HepG2 (cell line): ENCODE measurements around the gene DYDC2. TPM values are rescaled to one million over a fixed set of nuclear protein-coding genes. Genes with fewer than 3 reads are reported as not detected.

Experiments used
- BHLHE40 ChIP-seq: IDR thresholded peaks from 2 replicates; pipeline ENCODE4 v1.6.1; 2011; ENCODE audit warnings: low read length, improper control_type of control experiment
- EP300 ChIP-seq, 3 experiments: sonication (generic) in 1 of 3; formaldehyde crosslinking in 1 of 3; IDR thresholded peaks; 2 replicates each; pipeline versions ENCODE4 v1.5.1 to v1.6.1; 2011 to 2020; ENCODE audit warnings: low read depth in 2 of 3, low read length in 2 of 3, borderline replicate concordance in 1 of 3, improper control_type of control experiment in 1 of 3, mild to moderate bottlenecking in 1 of 3, missing genetic modification reagents in 1 of 3, moderate library complexity in 1 of 3
- KAT8 ChIP-seq: IDR thresholded peaks from 2 replicates; pipeline ENCODE4 v1.6.1; 2016; ENCODE audit warnings: missing genetic modification reagents, missing compliant biosample characterization
- KLF9 ChIP-seq: IDR thresholded peaks from 2 replicates; pipeline ENCODE4 v1.6.1; 2016; ENCODE audit warnings: low read depth
- KMT2B ChIP-seq: IDR thresholded peaks from 2 replicates; pipeline ENCODE4 v1.6.1; 2016; ENCODE audit warnings: missing genetic modification reagents, missing compliant biosample characterization
- MAFK ChIP-seq, 2 experiments: IDR thresholded peaks in 1 of 2; conservative IDR thresholded peaks in 1 of 2; 2 replicates each; pipeline ENCODE4 v1.6.1; 2011; ENCODE audit warnings: improper control_type of control experiment in 2 of 2, low read length in 2 of 2
- MIXL1 ChIP-seq: IDR thresholded peaks from 2 replicates; pipeline ENCODE4 v1.6.1; 2016
- NFIB ChIP-seq: sonication (generic); formaldehyde crosslinking; IDR thresholded peaks from 2 replicates; pipeline ENCODE4 v1.9.0; 2021; ENCODE audit warnings: missing genetic modification reagents, mild to moderate bottlenecking, borderline replicate concordance
- NR2F6 ChIP-seq, 2 experiments: IDR thresholded peaks; 2 replicates each; pipeline ENCODE4 v1.6.1; 2016; ENCODE audit warnings: antibody characterized with exemption in 1 of 2, mild to moderate bottlenecking in 1 of 2
- RBM39 ChIP-seq: fragments of 200-400 bp; formaldehyde crosslinking; IDR thresholded peaks from one replicate; pipeline ENCODE4 v1.6.1; 2018; ENCODE audit warnings: antibody characterized with exemption, mild to moderate bottlenecking, low read depth, low read length; ENCODE audit not compliant: poor library complexity, severe bottlenecking
- SNAI1 ChIP-seq: sonication (generic); formaldehyde crosslinking; IDR thresholded peaks from 2 replicates; pipeline ENCODE4 v1.5.0; 2020; ENCODE audit warnings: mild to moderate bottlenecking, missing genetic modification reagents, borderline replicate concordance
- SRSF1 ChIP-seq: fragments of 200-400 bp; formaldehyde crosslinking; optimal IDR thresholded peaks from 2 replicates; pipeline ENCODE3; 2017; ENCODE audit warnings: mild to moderate bottlenecking, low read depth, low read length, moderate library complexity
- TARDBP ChIP-seq: sonication (generic); formaldehyde crosslinking; IDR thresholded peaks from 2 replicates; pipeline ENCODE4 v1.8.0; 2022; ENCODE audit warnings: mild to moderate bottlenecking, missing genetic modification reagents
- TRIM24 ChIP-seq: sonication (generic); formaldehyde crosslinking; IDR thresholded peaks from 2 replicates; pipeline ENCODE4 v1.8.0; 2022; ENCODE audit warnings: mild to moderate bottlenecking, missing genetic modification reagents
- U2AF2 ChIP-seq: fragments of 200-400 bp; formaldehyde crosslinking; IDR thresholded peaks from 2 replicates; pipeline ENCODE4 v1.6.1; 2017; ENCODE audit warnings: low read depth, mild to moderate bottlenecking, low read length
- ZEB1 ChIP-seq: IDR thresholded peaks from 2 replicates; pipeline ENCODE4 v1.6.1; 2012; ENCODE audit warnings: mild to moderate bottlenecking, low read depth, inconsistent platforms; ENCODE audit not compliant: insufficient replicate concordance
- ZNF224 ChIP-seq: sonication (generic); formaldehyde crosslinking; IDR thresholded peaks from 2 replicates; pipeline ENCODE4 v1.5.0; 2020; ENCODE audit warnings: mild to moderate bottlenecking, missing genetic modification reagents
- ZNF562 ChIP-seq: sonication (generic); formaldehyde crosslinking; IDR thresholded peaks from 2 replicates; pipeline ENCODE4 v1.8.0; 2022; ENCODE audit warnings: missing genetic modification reagents, borderline replicate concordance
- ZNF629 ChIP-seq: sonication (generic); formaldehyde crosslinking; conservative IDR thresholded peaks from 2 replicates; pipeline ENCODE4 v1.5.0; 2020; ENCODE audit warnings: missing genetic modification reagents
- ZNF737 ChIP-seq: sonication (generic); formaldehyde crosslinking; IDR thresholded peaks from 2 replicates; pipeline ENCODE4 v1.5.0; 2020; ENCODE audit warnings: missing genetic modification reagents, mild to moderate bottlenecking, borderline replicate concordance
- ZNF749 ChIP-seq: sonication (generic); formaldehyde crosslinking; IDR thresholded peaks from 2 replicates; pipeline ENCODE4 v1.8.0; 2022; ENCODE audit warnings: mild to moderate bottlenecking, missing genetic modification reagents, moderate library complexity, borderline replicate concordance
- polyA plus RNA-seq, 8 experiments: library from polyadenylated mRNA; depleted of rRNA in 3 of 8; stranded (reverse) in 7 of 8; unstranded in 1 of 8; fragments of >200 nt; fragmentation: Illumina TruSeq in 4 of 8; extraction: Trizol in 4 of 8; gene quantifications; 2 replicates each; pipeline versions ENCODE4 v1.2.1 to v1.2.3, GENCODE V29; 2011 to 2016; ENCODE audit warnings: low read depth in 4 of 8, missing spikeins in 1 of 8, mixed read lengths in 1 of 8; ENCODE audit not compliant: insufficient read depth in 1 of 8
- total RNA-seq, 5 experiments: library from RNA; depleted of rRNA; stranded (reverse); fragments of >200 nt; fragmentation: Illumina TruSeq; extraction: Trizol; gene quantifications; 2 replicates each; pipeline ENCODE4 v1.2.3, GENCODE V29; 2016; ENCODE audit warnings: low read depth in 1 of 5
- TF ChIP-seq, protein P1 (sequence below): sonication (generic); formaldehyde crosslinking; IDR thresholded peaks from 2 replicates; pipeline ENCODE4 v1.4.0; 2020; ENCODE audit warnings: mild to moderate bottlenecking, missing genetic modification reagents, borderline replicate concordance
- TF ChIP-seq, protein P2 (sequence below): sonication (generic); formaldehyde crosslinking; IDR thresholded peaks from 2 replicates; pipeline ENCODE4 v1.4.0; 2020; ENCODE audit warnings: mild to moderate bottlenecking, low read depth, missing genetic modification reagents
- TF ChIP-seq, protein P3 (sequence below): sonication (generic); formaldehyde crosslinking; IDR thresholded peaks from 2 replicates; pipeline ENCODE4 v1.9.0; 2021; ENCODE audit warnings: missing genetic modification reagents, borderline replicate concordance

DYDC2 gene
- total and polyA plus RNA-seq, 2 of the 13 experiments (the other 11 are each of a cell fraction or from before 2014, with no cell fraction given): 0.98 to 2.3 TPM

DNA sequence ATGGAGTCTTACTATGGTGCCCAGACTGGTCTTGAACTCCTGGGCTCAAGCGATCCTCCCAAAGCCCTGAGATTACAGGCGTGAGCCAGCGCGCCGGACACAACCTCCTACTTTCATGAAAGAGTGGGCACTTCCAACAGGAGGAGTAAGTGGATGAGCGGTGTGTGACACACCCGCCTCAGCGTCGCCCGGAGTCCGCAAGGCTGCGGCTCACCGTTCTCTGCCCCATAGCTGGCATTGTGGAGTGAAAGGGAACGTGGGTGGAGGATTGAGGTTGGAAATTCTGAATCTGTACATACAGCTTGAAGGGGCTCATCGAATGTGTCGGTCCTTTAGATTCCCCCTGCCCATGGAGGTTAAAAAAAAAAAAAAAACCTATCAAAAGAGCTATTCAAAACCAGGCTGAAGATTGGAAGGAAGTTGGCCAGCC lies 51.2 kb downstream of the DYDC2 start (continued):
- TF ChIP-seq, protein P1, sequence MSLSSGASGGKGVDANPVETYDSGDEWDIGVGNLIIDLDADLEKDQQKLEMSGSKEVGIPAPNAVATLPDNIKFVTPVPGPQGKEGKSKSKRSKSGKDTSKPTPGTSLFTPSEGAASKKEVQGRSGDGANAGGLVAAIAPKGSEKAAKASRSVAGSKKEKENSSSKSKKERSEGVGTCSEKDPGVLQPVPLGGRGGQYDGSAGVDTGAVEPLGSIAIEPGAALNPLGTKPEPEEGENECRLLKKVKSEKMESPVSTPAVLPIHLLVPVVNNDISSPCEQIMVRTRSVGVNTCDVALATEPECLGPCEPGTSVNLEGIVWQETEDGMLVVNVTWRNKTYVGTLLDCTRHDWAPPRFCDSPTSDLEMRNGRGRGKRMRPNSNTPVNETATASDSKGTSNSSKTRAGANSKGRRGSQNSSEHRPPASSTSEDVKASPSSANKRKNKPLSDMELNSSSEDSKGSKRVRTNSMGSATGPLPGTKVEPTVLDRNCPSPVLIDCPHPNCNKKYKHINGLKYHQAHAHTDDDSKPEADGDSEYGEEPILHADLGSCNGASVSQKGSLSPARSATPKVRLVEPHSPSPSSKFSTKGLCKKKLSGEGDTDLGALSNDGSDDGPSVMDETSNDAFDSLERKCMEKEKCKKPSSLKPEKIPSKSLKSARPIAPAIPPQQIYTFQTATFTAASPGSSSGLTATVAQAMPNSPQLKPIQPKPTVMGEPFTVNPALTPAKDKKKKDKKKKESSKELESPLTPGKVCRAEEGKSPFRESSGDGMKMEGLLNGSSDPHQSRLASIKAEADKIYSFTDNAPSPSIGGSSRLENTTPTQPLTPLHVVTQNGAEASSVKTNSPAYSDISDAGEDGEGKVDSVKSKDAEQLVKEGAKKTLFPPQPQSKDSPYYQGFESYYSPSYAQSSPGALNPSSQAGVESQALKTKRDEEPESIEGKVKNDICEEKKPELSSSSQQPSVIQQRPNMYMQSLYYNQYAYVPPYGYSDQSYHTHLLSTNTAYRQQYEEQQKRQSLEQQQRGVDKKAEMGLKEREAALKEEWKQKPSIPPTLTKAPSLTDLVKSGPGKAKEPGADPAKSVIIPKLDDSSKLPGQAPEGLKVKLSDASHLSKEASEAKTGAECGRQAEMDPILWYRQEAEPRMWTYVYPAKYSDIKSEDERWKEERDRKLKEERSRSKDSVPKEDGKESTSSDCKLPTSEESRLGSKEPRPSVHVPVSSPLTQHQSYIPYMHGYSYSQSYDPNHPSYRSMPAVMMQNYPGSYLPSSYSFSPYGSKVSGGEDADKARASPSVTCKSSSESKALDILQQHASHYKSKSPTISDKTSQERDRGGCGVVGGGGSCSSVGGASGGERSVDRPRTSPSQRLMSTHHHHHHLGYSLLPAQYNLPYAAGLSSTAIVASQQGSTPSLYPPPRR (CRISPR knock-in tag): no peak
- peak; percentile 55; the same call in 1 of the 2 replicates for TF ChIP-seq ZNF224 (CRISPR knock-in tag)
- TF ChIP-seq TRIM24 (CRISPR knock-in tag): no peak
- TF ChIP-seq KLF9: no peak
- no peak for TF ChIP-seq NFIB (CRISPR knock-in tag)
- no peak for TF ChIP-seq MIXL1 (CRISPR knock-in tag)
- TF ChIP-seq ZNF562 (CRISPR knock-in tag): no peak
- peak; percentile 32 for TF ChIP-seq ZEB1
- TF ChIP-seq, protein P2, sequence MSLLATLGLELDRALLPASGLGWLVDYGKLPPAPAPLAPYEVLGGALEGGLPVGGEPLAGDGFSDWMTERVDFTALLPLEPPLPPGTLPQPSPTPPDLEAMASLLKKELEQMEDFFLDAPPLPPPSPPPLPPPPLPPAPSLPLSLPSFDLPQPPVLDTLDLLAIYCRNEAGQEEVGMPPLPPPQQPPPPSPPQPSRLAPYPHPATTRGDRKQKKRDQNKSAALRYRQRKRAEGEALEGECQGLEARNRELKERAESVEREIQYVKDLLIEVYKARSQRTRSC (CRISPR knock-in tag): 0 out of 2 replicates have a peak, but pooled peaks have one; percentile 82
- no peak for TF ChIP-seq RBM39
- 0 out of 2 replicates have a peak, but pooled peaks have one; percentile 11 for TF ChIP-seq NR2F6 (IDR thresholded peaks at IDR 0.05)
- no peak for TF ChIP-seq NR2F6 (CRISPR knock-in tag; IDR thresholded peaks at IDR 0.05)
- TF ChIP-seq KMT2B: no peak
- TF ChIP-seq ZNF749 (CRISPR knock-in tag): no peak
- no peak for TF ChIP-seq KAT8 (CRISPR knock-in tag)
- TF ChIP-seq SRSF1: peak; percentile 36
- TF ChIP-seq ZNF629: no peak
- TF ChIP-seq, protein P3, sequence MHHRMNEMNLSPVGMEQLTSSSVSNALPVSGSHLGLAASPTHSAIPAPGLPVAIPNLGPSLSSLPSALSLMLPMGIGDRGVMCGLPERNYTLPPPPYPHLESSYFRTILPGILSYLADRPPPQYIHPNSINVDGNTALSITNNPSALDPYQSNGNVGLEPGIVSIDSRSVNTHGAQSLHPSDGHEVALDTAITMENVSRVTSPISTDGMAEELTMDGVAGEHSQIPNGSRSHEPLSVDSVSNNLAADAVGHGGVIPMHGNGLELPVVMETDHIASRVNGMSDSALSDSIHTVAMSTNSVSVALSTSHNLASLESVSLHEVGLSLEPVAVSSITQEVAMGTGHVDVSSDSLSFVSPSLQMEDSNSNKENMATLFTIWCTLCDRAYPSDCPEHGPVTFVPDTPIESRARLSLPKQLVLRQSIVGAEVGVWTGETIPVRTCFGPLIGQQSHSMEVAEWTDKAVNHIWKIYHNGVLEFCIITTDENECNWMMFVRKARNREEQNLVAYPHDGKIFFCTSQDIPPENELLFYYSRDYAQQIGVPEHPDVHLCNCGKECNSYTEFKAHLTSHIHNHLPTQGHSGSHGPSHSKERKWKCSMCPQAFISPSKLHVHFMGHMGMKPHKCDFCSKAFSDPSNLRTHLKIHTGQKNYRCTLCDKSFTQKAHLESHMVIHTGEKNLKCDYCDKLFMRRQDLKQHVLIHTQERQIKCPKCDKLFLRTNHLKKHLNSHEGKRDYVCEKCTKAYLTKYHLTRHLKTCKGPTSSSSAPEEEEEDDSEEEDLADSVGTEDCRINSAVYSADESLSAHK: no peak
- no peak for TF ChIP-seq EP300 (IDR thresholded peaks at IDR 0.05; ENCODE audit: low read depth in 2 of 2, low read length in 2 of 2)
- TF ChIP-seq EP300 (CRISPR knock-in tag; IDR thresholded peaks at IDR 0.05; ENCODE audit: borderline replicate concordance): no peak
- no peak for TF ChIP-seq U2AF2
- no peak for TF ChIP-seq ZNF737
- TF ChIP-seq TARDBP (CRISPR knock-in tag): no peak
- no peak for TF ChIP-seq SNAI1 (CRISPR knock-in tag)
- no peak for TF ChIP-seq BHLHE40
- TF ChIP-seq MAFK (conservative IDR thresholded peaks at IDR 0.05 in 1 of 2, IDR thresholded peaks at IDR 0.05 in 1 of 2; ENCODE audit: low read length in 2 of 2): no peak
